ENCODE results near the gene SNX32. TPM values are rescaled to one million over a fixed set of nuclear protein-coding genes. Genes with fewer than 3 reads are reported as not detected.
A peak's percentile ranks its signal among the peaks of the same experiment; 100 is the strongest.

Gene SNX32
- total RNA-seq, 2 donors from 2014 or later = 1.5 to 4.3 TPM

- Mint-ChIP-seq H3K4me1 (peaks cover 21% of the 10 kb centered on the region), H3K27me3 (ENCODE audit: insufficient read depth) (no peaks in the 10 kb centered on the region), H3K27ac (peak within 1 kb of the TSS; percentile 97), H3K36me3 (ENCODE audit: low read depth) (peaks cover 52% of the 10 kb centered on the region), H3K9me3 (no peaks in the 10 kb centered on the region), H3K4me3 (peak within 1 kb of the TSS; percentile 88)
- Histone ChIP-seq H3K4me1 (ENCODE audit: control insufficient read depth, insufficient read depth, low read length) (peaks cover 10% of the 10 kb centered on the region), H3K27me3 (ENCODE audit: control insufficient read depth, insufficient read depth, low read length, poor library complexity, severe bottlenecking) (no peaks in the 10 kb centered on the region), H3K4me3 (ENCODE audit: low read length) (peak within 1 kb of the TSS; percentile 97), H3K9ac (ENCODE audit: extremely low read depth, low read length, poor library complexity, severe bottlenecking) (peak within 1 kb of the TSS; percentile 86), H3K27ac (ENCODE audit: low read depth, low read length) (peak within 1 kb of the TSS; percentile 93), H3K36me3 (ENCODE audit: control insufficient read depth, insufficient read depth, low read length) (peaks cover 54% of the 10 kb centered on the region), H3K9me3 (ENCODE audit: control insufficient read depth, low read length) (no peaks in the 10 kb centered on the region)
- 0 to 1% methylated on average over 26 to 91 of the region's 92 CpGs for WGBS, 2 experiments (ENCODE audit: insufficient coverage in 1 of 2, insufficient read length in 1 of 2)
- peak; percentile 99 for DNase-seq
- TF ChIP-seq CTCF (conservative IDR thresholded peaks at IDR 0.05) = no peak
Measured at GRCh38 chr11:65857853-65858680, 24.3 kb downstream of the SNX32 start, which contains the start of gene CFL1. Gene CFL1 (minus strand): TSS chr11:65858180. CDS start chr11:65858099, 81 bp downstream.

DNA sequence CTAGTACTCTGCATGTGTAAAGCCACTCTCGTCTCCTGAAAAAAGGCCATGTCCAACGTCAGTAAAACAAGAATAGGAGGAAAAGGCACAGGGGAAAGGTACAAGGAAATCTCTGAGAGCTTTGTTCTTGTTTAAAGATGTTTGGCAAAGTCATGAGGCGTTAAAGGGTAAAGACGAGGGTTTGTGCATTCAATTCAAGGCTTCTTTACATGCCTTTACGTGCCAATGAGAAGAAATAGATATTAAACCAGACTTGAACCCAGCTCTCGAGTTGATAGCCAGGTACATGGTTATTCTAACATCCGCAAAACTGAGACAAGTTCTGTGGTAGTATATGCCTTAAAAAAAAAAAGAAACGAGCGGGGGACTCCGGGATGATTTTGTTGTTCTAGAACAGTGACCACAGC is 24.9 kb downstream of the SNX32 start:
- peak overlapping the region; percentile 97 for H3K27ac Mint-ChIP-seq
- no peak for DNase-seq
- H3K4me1 Mint-ChIP-seq = peaks cover 21% of the 10 kb centered on the region
- Histone ChIP-seq H3K36me3 (ENCODE audit: control insufficient read depth, insufficient read depth, low read length) (peaks cover 54% of the 10 kb centered on the region), H3K9ac (ENCODE audit: extremely low read depth, low read length, poor library complexity, severe bottlenecking) (peak overlapping the region; percentile 84), H3K4me3 (ENCODE audit: low read length) (peak overlapping the region; percentile 97), H3K4me1 (ENCODE audit: control insufficient read depth, insufficient read depth, low read length) (peaks cover 10% of the 10 kb centered on the region), H3K27me3 (ENCODE audit: control insufficient read depth, insufficient read depth, low read length, poor library complexity, severe bottlenecking) (no peaks in the 10 kb centered on the region), H3K9me3 (ENCODE audit: control insufficient read depth, low read length) (no peaks in the 10 kb centered on the region), H3K27ac (ENCODE audit: low read depth, low read length) (peak overlapping the region; percentile 93)
- H3K36me3 Mint-ChIP-seq (ENCODE audit: low read depth) = peaks cover 51% of the 10 kb centered on the region
- 0 to 1% methylated on average over 8 to 10 of the region's 10 CpGs for WGBS, 2 experiments (ENCODE audit: insufficient coverage in 1 of 2, insufficient read length in 1 of 2)
- no peak for TF ChIP-seq CTCF (conservative IDR thresholded peaks at IDR 0.05)
- no peaks in the 10 kb centered on the region for H3K9me3 Mint-ChIP-seq
- peak overlapping the region; percentile 88 for H3K4me3 Mint-ChIP-seq
- no peaks in the 10 kb centered on the region for H3K27me3 Mint-ChIP-seq (ENCODE audit: insufficient read depth)

GRCh38 chr11:65859095-65859811 is 25.5 kb downstream of the SNX32 start:
- Mint-ChIP-seq H3K36me3 (ENCODE audit: low read depth) (peaks cover 51% of the 10 kb centered on the region), H3K27ac (peak overlapping the region; percentile 97), H3K4me3 (peak overlapping the region; percentile 88), H3K27me3 (ENCODE audit: insufficient read depth) (no peaks in the 10 kb centered on the region), H3K4me1 (peaks cover 21% of the 10 kb centered on the region), H3K9me3 (no peaks in the 10 kb centered on the region)
- peak; percentile 99 for DNase-seq
- peak; percentile 44 for TF ChIP-seq CTCF (conservative IDR thresholded peaks at IDR 0.05)
- WGBS, 2 experiments (ENCODE audit: insufficient coverage in 1 of 2, insufficient read length in 1 of 2) = 0% methylated on average over 29 to 46 of the region's 46 CpGs
- H3K4me3 ChIP-seq (ENCODE audit: low read length) = peak overlapping the region; percentile 97
- no peaks in the 10 kb centered on the region for H3K9me3 ChIP-seq (ENCODE audit: control insufficient read depth, low read length)
- peak overlapping the region; percentile 84 for H3K9ac ChIP-seq (ENCODE audit: extremely low read depth, low read length, poor library complexity, severe bottlenecking)
- H3K27me3 ChIP-seq (ENCODE audit: control insufficient read depth, insufficient read depth, low read length, poor library complexity, severe bottlenecking) = no peaks in the 10 kb centered on the region
- peaks cover 10% of the 10 kb centered on the region for H3K4me1 ChIP-seq (ENCODE audit: control insufficient read depth, insufficient read depth, low read length)
- H3K36me3 ChIP-seq (ENCODE audit: control insufficient read depth, insufficient read depth, low read length) = peaks cover 54% of the 10 kb centered on the region
- H3K27ac ChIP-seq (ENCODE audit: low read depth, low read length) = peak overlapping the region; percentile 93
